GM20000 (cell line): ENCODE data around the gene VGLL2.
A peak's percentile ranks its signal among the peaks of the same experiment; 100 is the strongest.
"Not testable (repeated sequence)": the region's sequence is repeated elsewhere in the genome, so short reads cannot be mapped to it uniquely, and the experiment has no call there.

Experiments used
- DNase-seq: peaks from one replicate; pipeline ENCODE4 v3.0.0; 2012; ENCODE audit warnings: low spot score
- CTCF ChIP-seq: IDR thresholded peaks from 2 replicates; pipeline ENCODE4 v1.5.1; 2012; ENCODE audit warnings: mild to moderate bottlenecking, control low read depth; ENCODE audit errors: extremely low read depth, missing control alignments

The VGLL2 gene

GRCh38 chr6:117232196-117232595 lies 33.2 kb upstream of the VGLL2 start:
- no peak for DNase-seq
- TF ChIP-seq CTCF: no peak

GRCh38 chr6:117233145-117233544 lies 32.2 kb upstream of the VGLL2 start:
- TF ChIP-seq CTCF: no peak
- DNase-seq: no peak

GRCh38 chr6:117237561-117237960 lies 27.8 kb upstream of the VGLL2 start:
- no peak for DNase-seq
- no peak for TF ChIP-seq CTCF

GRCh38 chr6:117244571-117244970 lies 20.8 kb upstream of the VGLL2 start:
- DNase-seq: not testable (repeated sequence)

GRCh38 chr6:117244979-117245378 lies 20.4 kb upstream of the VGLL2 start:
- DNase-seq: not testable (repeated sequence)

- no peak for DNase-seq
- no peak for TF ChIP-seq CTCF
Measured at GRCh38 chr6:117253785-117254184, 11.6 kb upstream of the VGLL2 start.

GRCh38 chr6:117262799-117263198 lies 2.6 kb upstream of the VGLL2 start:
- no peak for TF ChIP-seq CTCF
- no peak for DNase-seq

- no peak for DNase-seq
- no peak for TF ChIP-seq CTCF
Measured at GRCh38 chr6:117263353-117263927, 1.9 kb upstream of the VGLL2 start.

- DNase-seq: peak; percentile 35
- TF ChIP-seq CTCF: no peak
Measured at GRCh38 chr6:117264369-117264691, 1.0 kb upstream of the VGLL2 start.
